Measurements from ENCODE around the gene HABP4.

The HABP4 gene

GRCh38 chr9:96476591-96476990 is 26.6 kb downstream of the HABP4 start:
- DNase-seq (ENCODE audit: low spot score): no peak

- DNase-seq (ENCODE audit: low spot score): no peak
These were observed 28.9 kb downstream of the HABP4 start for GRCh38 chr9:96478829-96479371.

- no peak for DNase-seq (ENCODE audit: low spot score)
These were observed 30.8 kb downstream of the HABP4 start for GRCh38 chr9:96480736-96481135.

- no peak for DNase-seq (ENCODE audit: low spot score)
These were observed 32.5 kb downstream of the HABP4 start for GRCh38 chr9:96482476-96482875.

GRCh38 chr9:96483197-96483596 is 33.2 kb downstream of the HABP4 start:
- DNase-seq (ENCODE audit: low spot score): no peak

GRCh38 chr9:96483733-96484390 is 33.9 kb downstream of the HABP4 start:
- no peak for DNase-seq (ENCODE audit: low spot score)

- DNase-seq (ENCODE audit: low spot score): no peak
These were observed 34.6 kb downstream of the HABP4 start for GRCh38 chr9:96484521-96484931.

GRCh38 chr9:96485280-96485679 is 35.3 kb downstream of the HABP4 start:
- DNase-seq (ENCODE audit: low spot score): no peak

GRCh38 chr9:96486386-96487028 is 36.5 kb downstream of the HABP4 start:
- DNase-seq (ENCODE audit: low spot score): peak; percentile 83

- no peak for DNase-seq (ENCODE audit: low spot score)
These were observed 37.0 kb downstream of the HABP4 start for GRCh38 chr9:96487029-96487396.

GRCh38 chr9:96487949-96488348 is 38.0 kb downstream of the HABP4 start:
- no peak for DNase-seq (ENCODE audit: low spot score)

GRCh38 chr9:96489482-96489979 is 39.6 kb downstream of the HABP4 start:
- no peak for DNase-seq (ENCODE audit: low spot score)

GRCh38 chr9:96490534-96491078 is 40.6 kb downstream of the HABP4 start:
- DNase-seq (ENCODE audit: low spot score): no peak

- DNase-seq (ENCODE audit: low spot score): peak; percentile 53
These were observed 41.3 kb downstream of the HABP4 start for GRCh38 chr9:96491079-96491879.

- DNase-seq (ENCODE audit: low spot score): no peak
These were observed 42.0 kb downstream of the HABP4 start for GRCh38 chr9:96491880-96492525.

GRCh38 chr9:96492993-96493531 is 43.1 kb downstream of the HABP4 start:
- DNase-seq (ENCODE audit: low spot score): no peak

- no peak for DNase-seq (ENCODE audit: low spot score)
These were observed 43.8 kb downstream of the HABP4 start for GRCh38 chr9:96493757-96494156.

- DNase-seq (ENCODE audit: low spot score): no peak
These were observed 44.3 kb downstream of the HABP4 start for GRCh38 chr9:96494215-96494800.

- peak; percentile 87 for DNase-seq (ENCODE audit: low spot score)
These were observed 45.4 kb downstream of the HABP4 start for GRCh38 chr9:96495341-96495740.

GRCh38 chr9:96496368-96497116 is 46.6 kb downstream of the HABP4 start:
- no peak for DNase-seq (ENCODE audit: low spot score)

- DNase-seq (ENCODE audit: low spot score): no peak
These were observed 47.1 kb downstream of the HABP4 start for GRCh38 chr9:96497117-96497399.
